DND-41 (cell line): ENCODE measurements around the gene ADARB2.

Experiments
- EZH2 ChIP-seq: IDR thresholded peaks from 3 replicates; pipeline ENCODE4 v1.6.1; 2012; ENCODE audit warnings: borderline replicate concordance, low read depth, mild to moderate bottlenecking, moderate library complexity, low read length, inconsistent platforms; ENCODE audit not compliant: severe bottlenecking
- TF ChIP-seq, protein P1 (sequence below): IDR thresholded peaks from 2 replicates; pipeline ENCODE4 v1.5.1; 2012; ENCODE audit warnings: borderline replicate concordance, low read length, moderate library complexity, mild to moderate bottlenecking; ENCODE audit not compliant: poor library complexity, severe bottlenecking; ENCODE audit errors: extremely low read depth

DNA sequence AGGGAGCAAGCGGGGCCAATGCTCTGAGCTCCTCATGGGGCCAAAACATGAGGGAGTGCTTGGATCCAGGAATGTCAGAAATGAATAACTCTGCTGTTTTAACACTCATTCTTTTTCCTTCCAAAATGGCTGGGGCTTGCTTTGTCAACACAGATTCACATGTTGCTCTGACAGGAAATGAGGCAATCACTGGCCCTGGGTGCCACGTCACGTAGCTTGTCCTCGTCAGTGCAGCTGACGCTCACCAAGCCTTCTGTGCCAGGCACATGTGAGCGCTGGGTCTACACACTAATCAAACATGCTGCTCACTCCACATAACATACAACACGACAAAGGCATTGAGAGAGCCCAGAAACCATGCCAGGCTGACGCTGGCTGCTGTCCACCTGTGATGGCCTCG, 482.2 kb downstream of the ADARB2 start:
- TF ChIP-seq, protein P1, sequence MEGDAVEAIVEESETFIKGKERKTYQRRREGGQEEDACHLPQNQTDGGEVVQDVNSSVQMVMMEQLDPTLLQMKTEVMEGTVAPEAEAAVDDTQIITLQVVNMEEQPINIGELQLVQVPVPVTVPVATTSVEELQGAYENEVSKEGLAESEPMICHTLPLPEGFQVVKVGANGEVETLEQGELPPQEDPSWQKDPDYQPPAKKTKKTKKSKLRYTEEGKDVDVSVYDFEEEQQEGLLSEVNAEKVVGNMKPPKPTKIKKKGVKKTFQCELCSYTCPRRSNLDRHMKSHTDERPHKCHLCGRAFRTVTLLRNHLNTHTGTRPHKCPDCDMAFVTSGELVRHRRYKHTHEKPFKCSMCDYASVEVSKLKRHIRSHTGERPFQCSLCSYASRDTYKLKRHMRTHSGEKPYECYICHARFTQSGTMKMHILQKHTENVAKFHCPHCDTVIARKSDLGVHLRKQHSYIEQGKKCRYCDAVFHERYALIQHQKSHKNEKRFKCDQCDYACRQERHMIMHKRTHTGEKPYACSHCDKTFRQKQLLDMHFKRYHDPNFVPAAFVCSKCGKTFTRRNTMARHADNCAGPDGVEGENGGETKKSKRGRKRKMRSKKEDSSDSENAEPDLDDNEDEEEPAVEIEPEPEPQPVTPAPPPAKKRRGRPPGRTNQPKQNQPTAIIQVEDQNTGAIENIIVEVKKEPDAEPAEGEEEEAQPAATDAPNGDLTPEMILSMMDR: no peak
- no peak for TF ChIP-seq EZH2
